HG03432 (cell line): Measurements from ENCODE around the gene GUCD1.
"Not testable (repeated sequence)": the region's sequence is repeated elsewhere in the genome, so short reads cannot be mapped to it uniquely, and the experiment has no call there.

Experiments
- ATAC-seq: cut with Tn5 transposase; IDR thresholded peaks from one replicate; pipeline ENCODE4 v1.9.1; 2021; ENCODE audit warnings: mild to moderate bottlenecking, moderate library complexity; ENCODE audit not compliant: unreplicated experiment

GUCD1 gene

DNA sequence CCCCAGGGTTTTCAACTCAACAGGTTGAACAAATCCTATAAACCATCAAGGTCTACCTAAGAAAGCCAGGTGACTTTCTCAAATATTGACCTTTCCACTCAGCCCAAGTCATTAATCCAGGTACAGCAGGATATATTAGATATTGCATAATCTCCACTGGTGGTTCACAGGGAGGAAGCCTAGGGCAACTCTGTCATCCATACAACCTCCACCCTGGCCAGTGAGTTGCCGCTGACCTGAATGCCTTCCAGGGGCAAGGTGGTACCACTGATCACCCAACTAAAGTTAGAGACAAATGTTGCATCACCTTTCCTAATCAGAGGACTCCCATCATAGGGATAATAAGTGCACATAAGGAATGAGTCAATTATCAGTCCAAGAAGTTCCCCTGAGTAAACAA, 22.9 kb downstream of the GUCD1 start:
- no peak for ATAC-seq

DNA sequence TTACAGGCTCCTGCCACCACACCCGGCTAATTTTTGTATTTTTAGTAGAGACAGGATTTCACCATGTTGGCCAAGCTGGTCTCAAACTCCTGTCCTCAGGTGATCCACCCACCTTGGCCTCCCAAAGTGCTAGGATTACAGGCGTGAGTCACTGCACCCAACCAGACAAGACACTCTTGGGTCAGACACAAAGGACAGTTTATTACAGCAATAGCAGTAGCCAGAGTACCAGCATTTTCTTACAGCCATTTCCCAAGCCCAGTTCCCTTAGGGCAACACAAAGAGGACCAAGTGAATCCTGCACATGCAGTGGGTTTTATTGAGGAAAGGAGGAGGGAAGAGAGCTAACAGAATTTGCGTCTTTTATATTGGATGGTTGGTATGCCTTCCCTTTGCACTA, 24.0 kb downstream of the GUCD1 start:
- not testable (repeated sequence) for ATAC-seq

DNA sequence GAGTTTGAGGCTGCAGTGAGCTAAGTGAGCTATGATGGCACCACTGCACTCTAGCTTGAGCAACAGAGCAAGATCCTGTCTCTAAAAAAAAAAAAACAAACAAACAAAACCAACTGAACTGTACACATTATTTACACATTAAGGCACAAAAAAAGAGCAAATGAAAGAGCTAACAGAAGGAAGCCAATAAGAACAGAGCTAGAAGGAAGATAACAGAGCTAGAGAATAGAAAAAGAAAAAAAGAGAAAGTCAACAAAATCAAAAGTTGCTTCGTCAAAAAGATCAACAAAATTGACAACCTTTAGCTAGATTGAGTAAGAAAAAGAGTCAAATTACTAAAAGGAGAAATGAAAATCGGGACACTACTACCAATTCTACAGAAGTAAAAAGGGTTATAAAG, 25.0 kb downstream of the GUCD1 start:
- no peak for ATAC-seq

DNA sequence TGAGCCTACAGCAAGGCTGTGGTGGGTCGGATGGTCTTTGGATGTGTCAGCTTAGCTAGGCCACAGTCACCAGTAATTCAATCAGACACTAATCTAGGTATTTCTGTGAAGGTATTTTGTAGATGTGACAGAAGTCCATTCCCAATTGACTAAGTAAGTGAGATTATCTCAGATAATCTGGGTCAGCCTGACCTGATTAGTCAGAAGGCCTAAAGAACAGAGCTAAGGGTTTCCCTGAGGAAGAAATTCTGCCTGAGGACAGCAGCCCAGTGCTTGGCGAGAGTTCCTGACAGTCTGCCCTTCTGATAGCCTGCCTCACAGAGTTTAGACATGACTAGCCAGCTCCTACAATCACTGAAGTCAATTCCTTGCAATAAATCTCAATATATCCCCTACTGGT, 28.7 kb downstream of the GUCD1 start:
- ATAC-seq = no peak

DNA sequence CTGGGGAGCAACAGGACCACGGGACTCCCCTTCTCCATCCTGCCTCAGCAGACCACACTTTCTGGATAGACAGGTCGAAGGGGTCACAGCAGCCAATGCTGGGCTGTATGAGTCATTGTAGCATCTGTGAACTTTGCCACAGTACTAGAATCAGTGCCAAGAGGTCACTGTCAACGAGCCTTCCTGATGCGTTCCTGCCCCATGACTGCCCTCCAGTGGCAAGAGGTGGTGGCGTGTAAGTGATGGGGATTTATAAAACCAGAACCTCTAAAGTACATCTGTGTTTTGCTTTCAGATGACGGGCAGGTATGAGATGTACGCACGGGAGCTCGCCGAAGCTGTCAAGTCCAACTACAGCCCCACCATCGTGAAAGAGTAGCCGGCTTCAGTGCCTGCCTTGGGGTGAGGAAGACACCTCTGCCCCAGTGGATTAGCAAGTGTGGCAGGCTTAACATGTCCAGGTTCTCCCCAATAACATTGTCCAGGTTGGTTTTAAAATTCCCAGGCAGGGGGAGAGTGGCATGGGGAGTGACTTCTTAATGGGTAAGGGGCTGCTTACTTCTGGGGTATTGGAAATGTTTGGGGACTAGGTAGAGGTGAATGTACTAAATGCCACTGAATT, 29.4 kb downstream of the GUCD1 start:
- ATAC-seq = peak; percentile 78

DNA sequence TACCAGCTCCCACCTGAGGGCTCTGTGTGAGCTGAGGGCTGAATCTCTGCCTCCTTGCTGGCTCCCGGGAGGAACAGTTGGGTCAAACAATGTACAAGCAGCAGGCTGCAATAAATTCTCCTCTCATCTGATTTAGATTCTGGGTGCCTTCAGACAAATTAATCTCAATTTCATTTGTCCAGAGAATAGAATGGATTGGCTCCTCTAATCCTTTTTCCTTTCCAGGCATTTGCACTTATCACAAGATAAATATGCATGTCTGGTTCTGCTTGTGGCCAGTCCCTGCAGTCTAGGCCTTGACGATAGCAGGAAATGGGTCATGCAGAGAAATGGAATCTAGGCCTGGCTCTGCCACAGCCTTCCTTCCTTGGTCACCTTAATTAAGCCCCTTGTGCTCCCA, 31.1 kb downstream of the GUCD1 start:
- no peak for ATAC-seq

DNA sequence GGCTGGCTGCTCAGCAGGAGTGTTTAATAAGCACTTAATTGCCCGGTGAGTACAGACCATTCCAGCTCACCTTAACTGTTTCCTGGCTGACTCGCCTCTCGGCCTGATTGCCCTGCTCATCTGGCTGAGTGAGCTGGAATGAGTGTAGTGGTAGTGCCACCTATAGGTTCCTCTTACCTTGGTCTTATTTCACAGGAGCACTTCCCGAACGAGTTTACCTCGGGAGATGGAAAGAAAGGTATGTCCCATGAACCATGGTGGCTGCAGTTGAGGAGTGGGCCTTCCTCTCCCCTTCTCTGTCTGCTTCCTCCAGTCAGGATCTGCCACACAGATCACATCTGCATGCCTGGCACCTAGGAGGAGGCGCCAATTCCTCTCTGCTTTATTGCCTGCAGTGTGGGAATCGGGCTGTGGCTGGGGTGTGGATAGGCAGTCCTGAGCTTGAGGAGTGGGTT, 33.1 kb downstream of the GUCD1 start:
- ATAC-seq = no peak

DNA sequence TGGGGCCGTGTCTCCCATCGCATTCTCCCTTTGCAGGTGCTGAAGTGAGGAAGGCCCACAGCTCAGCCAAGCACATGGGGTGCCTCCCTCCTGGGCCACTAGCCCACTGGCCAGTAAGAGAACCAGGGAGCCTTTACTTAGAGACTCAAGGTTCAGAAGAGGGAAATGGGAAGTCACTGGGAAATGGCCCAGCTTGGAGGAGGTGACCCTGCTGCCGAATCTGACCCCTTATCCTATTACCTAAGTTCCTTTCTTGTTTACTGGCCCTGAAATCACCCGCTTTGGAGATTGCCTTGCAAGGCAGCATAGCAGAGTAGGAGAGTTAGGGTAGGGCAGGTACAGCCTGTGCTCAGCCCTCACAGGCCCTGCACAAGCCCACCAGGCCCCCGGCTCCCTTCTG, 35.4 kb downstream of the GUCD1 start:
- ATAC-seq = no peak

DNA sequence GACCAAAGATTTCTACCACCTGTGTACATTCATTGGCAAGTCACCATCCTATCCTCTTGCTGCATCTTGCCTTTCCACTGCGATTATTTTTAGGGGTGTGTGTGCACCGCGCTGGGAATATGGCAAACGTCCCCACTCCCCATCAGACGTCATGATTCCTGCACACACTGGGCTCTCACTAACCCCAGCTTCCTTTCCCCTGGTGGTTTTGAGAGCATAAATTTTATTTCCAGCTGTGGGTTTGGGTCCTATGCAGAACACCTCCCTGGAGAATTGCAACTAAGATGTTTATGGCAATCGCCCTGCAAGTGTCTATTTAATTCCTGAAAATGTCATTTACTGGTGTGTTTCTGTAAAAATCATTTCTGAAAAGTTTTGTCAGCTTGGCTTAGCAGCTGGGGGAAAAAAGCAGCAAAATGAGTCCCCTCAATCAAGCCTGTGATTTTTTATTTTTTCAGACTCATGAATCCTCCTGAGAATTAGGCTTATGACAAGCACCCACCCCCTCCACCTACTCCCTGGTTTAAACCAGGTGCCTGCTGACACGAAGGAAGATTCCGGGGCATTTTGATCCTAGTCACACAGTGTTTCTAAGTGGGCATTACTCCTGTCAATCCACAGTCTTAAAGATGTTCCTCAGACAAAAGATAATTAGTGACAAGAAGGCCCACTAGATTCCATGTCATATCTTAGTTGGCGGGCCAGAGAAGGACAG, 36.0 kb downstream of the GUCD1 start:
- no peak for ATAC-seq

DNA sequence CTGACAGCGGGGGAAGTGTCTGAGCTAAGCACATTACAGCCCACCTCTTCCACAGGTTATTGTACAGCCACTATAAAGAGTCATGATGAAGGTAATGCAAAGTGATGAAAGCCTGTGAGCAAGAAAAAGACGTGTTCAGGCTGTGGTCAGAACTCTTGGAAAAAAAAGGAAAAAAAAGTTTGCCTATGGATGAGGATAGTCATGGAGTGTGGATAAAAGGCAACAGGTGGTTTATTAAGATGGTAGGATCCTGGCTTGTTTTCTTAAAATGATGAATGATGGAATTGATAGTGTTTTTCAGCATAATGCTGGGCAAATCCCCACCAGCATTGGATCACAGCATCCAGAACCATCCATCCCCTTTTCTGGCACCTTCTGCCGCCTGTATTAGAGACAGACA, 36.7 kb downstream of the GUCD1 start:
- ATAC-seq = no peak

DNA sequence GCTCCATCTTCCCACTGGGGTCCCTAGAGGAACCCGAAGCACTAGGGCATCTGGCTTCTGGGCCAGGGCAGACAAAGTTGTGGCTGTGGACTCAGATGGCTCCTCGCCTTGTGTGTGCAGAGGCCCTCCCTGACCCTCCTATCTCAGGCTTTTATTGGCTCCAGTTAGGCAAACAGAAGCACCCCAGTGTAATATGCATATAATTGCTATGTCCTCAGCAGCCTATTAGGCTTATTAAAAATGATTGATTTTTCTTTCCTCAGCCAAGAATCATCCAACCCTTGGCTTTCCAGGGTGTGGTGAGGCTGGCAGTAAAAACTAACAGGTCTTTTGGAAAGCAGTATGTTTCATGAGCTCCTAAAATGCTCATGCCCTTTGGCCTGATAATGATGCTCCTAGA, 37.5 kb downstream of the GUCD1 start:
- ATAC-seq = no peak

DNA sequence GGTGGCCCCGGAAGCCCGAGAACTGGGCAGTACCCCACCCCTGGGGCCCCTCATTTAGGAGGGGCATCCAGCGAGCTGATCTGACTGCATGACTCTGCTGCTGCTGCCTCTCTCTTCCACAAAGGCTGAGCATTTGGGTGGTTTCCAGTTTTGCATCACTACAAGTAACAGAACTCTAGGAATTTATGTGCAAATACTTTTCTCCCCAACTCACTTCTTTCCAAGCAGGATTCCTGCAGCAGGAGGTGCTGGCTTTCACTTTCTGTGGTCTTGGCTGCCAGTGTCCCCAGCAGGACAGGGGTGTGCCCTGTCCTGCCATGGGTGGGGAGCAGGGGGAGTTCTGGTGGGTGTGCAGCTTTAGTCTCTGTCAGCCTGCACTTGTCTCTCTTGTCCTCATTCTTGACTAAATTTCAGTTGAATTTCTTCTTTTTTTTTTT, 38.6 kb downstream of the GUCD1 start:
- no peak for ATAC-seq

DNA sequence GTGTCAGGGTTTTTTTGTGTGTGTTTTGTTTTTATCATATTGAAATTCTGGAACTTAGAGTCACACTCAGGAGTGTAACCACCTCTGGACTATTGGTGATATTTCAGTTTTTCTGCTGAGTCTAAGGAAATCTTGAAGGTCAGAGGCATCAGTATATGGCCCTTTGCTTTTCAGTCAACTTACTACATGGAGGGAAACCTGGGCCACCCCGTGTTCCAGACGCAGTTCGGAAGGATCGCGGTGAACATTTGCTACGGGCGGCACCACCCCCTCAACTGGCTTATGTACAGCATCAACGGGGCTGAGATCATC, 40.0 kb downstream of the GUCD1 start:
- ATAC-seq = no peak

DNA sequence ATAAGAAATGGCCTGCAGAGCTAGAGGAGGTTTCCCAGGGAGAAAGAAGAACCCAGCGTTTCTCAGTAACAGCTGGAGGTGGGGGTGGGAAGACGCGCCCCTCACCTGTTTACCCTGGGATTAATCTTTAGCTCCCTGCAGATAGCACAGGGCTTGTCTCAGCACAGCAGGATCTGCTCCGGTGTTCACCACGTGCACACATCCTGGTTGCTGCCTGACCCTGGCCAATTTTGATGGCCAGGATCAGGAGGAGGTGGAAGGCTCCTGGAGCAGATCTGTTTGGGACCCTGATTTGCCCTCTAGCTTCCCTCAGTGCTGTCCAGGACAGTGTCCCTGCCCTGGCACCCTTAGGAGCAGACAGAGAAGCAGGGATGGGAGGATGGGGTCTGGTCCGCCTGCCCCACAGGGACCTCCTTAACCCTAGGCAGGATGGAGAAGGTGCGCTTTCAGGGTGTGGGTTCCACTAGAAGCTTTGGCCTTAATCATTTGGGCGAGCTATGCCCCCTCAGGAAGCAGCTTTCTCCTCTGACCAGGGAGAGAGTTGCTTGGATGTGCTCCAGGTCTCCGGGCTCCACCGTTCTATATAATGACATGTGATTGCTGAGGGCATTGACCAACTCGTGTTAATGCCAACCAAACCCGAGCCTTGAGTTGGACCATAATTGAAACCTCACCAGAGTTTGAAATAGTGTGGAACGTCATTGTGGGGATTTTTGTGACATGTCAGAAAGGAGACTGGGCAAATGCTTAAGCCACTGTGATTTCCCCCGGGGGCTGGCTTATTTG, 40.5 kb downstream of the GUCD1 start:
- ATAC-seq = no peak

DNA sequence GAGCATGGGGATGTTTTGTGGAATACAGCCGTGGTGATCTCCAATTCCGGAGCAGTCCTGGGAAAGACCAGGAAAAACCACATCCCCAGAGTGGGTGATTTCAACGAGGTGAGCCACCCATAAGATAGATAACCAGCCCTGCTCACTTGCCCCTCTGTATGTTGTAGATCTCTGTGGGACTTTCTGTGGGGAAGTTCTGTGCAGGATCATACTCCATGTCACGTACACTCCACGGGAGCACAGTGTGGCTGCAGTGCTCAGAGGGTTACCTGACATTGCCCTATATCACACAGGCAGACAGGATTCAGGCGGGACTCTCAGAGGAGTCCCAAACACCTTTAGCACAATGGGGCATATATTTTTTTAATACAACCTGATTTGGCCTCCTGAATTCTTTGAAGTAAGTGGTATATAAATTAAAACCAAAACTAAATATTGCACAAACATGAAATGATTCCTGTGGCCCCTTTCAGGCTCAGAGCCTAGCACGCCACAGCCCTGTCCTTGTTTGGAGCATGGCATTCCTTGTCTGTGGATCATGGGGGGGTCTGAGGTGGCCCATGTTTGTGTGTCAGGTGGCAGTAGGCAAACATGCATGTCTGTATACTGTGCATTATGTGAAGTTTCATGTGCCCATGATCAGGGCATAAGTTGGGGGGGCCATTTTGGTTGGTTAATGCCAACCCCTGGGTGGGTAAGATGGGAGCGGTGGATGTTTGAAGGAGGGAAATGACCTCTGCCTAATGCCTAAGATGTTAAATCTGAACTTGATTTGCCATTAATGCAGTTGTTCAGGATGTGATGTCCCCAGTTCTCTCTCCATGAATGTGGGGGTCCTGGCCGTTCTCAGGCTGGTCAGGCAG, 41.3 kb downstream of the GUCD1 start:
- no peak for ATAC-seq

DNA sequence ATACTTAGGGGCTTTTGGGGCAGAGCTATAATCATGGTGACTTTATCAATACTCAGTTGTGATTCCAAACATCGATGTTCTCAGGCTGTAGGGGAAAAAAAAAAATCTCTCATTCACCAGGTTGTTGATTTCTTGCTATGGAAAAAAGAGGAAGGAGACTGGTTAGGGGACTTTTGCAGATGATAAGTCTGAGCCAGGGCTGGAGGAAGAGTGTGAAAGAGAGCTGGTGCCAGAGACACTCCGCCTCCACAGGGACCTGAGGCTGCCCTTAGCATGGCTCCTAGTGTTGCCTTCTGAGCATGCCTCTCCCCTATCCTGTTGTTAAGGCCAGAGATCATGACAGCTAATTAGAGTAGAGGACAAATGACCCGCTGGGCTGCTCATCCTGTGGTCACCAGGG, 42.9 kb downstream of the GUCD1 start:
- ATAC-seq = no peak

DNA sequence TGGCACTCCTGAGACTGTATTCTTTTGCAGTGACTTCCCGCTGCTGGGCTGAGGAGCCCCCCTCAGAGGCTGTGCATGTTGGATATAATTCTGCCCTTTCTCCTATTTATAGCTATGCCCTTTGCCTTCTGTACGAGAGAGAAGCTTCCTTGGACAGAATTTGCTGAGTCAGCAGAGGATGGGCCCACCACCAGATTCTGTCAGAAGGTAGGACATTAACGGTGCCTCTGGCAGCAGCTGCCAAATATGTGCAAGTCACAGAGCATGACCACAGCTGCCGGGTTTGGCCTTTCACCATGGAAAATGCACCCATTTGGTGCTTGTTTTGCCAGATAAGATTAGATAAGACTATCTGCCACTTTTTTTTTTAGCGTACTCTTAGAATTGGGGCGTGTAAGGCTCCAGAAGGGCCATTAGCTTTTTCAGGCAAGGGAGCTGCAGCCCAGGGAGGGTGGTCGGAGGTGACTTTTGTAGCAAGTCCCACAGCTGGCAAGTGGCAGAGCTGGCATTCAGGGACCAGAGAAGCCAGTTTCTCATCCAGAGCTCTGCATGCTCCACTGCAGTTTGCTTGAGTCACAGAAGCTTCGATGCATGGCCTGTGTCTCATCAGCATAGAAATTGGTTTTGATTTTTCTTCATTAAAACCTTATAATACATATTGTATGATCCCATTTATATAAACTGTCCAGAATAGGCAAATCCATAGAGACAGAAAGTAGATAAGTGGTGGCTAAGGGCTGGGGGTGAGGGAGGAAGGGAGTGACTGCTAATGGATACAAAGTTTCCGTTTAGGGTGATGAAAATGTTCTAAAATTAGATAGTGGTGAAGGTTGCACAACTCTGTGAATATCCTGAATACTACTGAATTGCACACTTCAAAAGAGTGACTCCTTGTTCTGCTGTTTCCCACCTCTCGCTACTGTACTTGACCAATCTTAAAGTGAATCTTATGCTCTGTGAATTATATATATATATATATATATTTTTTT, 44.0 kb downstream of the GUCD1 start:
- no peak for ATAC-seq

DNA sequence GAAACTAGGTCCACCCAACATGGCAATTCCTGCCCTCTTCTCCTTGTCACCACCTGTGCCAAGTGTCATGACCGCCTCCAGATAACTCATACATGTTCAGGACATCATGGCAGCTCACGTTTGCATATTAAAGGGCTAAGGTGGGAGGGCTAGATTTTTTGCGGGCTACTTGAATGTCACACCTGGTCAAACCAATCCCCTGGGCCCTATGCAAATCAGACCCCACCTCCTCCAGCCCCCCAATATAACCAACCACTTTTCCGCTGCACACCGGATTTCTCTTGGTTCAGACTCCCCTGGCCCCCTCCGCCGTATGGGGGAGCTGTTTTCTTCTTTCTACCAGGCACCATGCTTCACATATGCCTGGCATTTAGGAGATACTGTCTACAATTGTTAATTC, 47.2 kb downstream of the GUCD1 start:
- no peak for ATAC-seq

DNA sequence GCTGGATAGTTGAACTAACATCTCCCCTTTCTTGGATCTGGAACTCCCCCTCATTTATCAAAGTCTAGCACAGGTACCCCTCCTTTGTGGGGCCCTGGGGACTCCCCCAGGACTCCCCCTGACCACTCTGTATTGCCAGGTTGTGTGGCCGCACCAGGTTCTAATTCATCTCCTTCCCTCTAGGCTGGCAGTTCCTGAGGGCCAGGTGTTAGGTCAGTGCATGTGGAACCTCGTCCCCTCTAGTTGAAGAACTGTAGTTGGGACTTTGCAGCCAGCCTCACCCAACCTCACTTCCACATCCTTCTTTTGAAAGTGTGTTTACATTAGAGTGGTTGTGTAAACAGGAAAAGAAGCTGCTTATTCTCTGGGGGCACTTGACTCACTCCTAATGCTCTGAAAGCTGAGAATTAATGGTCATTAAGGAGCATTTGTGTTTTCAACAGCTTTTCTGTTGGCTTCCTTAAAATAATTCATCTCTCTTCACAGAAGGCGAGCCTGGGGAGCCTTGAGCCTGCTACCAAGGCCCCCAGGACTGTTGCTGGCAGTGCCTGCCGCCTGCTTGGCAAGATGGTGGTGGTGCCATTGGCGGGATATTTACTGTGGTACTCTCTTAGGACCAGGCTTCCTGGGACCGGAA, 48.0 kb downstream of the GUCD1 start:
- no peak for ATAC-seq
